ENCODE data around the gene IPO4. TPM values are rescaled to one million over a fixed set of nuclear protein-coding genes. Genes with fewer than 3 reads are reported as not detected.

IPO4 gene
- total RNA-seq, 1 experiment from 2014 or later = 82.6 TPM

DNA sequence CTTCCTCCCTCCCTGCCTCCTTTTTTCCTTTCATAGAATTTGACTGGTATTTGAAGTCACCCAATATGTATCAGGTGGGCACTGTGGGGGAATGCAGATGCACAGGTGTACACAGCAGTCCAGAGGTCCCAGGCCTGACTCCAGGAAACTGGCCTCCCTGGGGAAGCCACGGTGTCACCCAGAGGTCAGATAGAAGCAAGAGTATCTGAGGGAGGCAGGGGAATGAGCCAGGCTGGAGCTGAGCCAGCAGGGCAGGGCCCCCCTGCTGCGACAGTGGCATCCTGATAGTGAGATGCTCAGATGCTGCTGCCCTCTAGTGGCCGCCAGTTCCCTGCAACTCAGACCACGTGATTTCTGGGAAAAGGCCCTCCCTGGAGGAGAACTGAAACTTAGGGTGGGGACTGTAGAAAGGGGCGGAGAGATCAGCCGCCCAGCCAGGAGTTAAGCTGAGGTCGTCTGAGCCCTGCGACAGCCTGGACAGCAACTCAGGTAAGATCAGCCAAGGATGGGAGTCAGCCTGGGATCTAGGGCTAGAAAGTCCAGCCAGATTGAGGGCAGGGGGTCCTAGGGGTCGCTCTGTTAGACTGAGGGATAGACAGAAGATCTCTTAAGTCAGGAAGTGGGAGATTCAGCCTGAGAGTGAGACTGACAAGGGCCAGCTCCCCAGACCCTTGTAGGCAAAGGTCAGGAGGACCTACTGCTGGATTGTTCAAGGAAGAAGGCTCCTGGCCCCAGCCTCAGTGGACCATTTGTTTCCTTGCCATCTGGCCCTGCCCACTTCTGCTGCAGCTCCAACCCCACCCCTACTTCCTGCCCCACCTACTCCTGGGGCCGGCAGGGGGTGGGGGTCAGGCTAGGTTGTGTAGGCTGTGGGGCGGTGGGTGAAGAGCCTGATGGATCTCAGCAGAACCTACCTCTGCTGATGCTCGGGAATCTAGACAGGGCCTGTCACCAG, 27.5 kb downstream of the IPO4 start, which contains the start of gene IRF9:
IRF9 (plus strand) TSS at position 416 of the 955 bp plus-strand sequence. CDS start 880 bp downstream, outside the sequence.
- TSS peak; percentile 44 for BruUV-seq (replicated peaks)
- Mint-ChIP-seq H3K27ac (ENCODE audit: unreplicated experiment) (peak within 1 kb of the TSS; percentile 86), H3K9me3 (ENCODE audit: low read depth, unreplicated experiment) (no peaks in the 10 kb centered on the region), H3K36me3 (ENCODE audit: insufficient read depth, unreplicated experiment) (peaks cover 58% of the 10 kb centered on the region), H3K4me3 (ENCODE audit: low read depth, unreplicated experiment) (peak within 1 kb of the TSS; percentile 76), H3K27me3 (ENCODE audit: unreplicated experiment) (no peaks in the 10 kb centered on the region), H3K4me1 (ENCODE audit: low read depth, unreplicated experiment) (peaks cover 15% of the 10 kb centered on the region)
- peak; percentile 96 for DNase-seq
- TF ChIP-seq, protein P1, sequence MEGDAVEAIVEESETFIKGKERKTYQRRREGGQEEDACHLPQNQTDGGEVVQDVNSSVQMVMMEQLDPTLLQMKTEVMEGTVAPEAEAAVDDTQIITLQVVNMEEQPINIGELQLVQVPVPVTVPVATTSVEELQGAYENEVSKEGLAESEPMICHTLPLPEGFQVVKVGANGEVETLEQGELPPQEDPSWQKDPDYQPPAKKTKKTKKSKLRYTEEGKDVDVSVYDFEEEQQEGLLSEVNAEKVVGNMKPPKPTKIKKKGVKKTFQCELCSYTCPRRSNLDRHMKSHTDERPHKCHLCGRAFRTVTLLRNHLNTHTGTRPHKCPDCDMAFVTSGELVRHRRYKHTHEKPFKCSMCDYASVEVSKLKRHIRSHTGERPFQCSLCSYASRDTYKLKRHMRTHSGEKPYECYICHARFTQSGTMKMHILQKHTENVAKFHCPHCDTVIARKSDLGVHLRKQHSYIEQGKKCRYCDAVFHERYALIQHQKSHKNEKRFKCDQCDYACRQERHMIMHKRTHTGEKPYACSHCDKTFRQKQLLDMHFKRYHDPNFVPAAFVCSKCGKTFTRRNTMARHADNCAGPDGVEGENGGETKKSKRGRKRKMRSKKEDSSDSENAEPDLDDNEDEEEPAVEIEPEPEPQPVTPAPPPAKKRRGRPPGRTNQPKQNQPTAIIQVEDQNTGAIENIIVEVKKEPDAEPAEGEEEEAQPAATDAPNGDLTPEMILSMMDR (IDR thresholded peaks at IDR 0.05; ENCODE audit: unreplicated experiment) = peak; percentile 75
- CTCF ChIA-PET = interaction anchor here (0.7 to 2.4 kb wide), 12 partner anchors 14 to 103 kb away, joined by 3 to 24 read pairs (median 7); partner anchors contain the start of genes DCAF11, EMC9, NRL and PCK2
- intact Hi-C loops (cut with micrococcal nuclease; ENCODE audit: unreplicated experiment) = loop anchor here (2.0 kb wide), 2 partner anchors 14 to 46 kb away; partner anchors contain the start of genes DCAF11, NRL, PSME2 and RNF31

DNA sequence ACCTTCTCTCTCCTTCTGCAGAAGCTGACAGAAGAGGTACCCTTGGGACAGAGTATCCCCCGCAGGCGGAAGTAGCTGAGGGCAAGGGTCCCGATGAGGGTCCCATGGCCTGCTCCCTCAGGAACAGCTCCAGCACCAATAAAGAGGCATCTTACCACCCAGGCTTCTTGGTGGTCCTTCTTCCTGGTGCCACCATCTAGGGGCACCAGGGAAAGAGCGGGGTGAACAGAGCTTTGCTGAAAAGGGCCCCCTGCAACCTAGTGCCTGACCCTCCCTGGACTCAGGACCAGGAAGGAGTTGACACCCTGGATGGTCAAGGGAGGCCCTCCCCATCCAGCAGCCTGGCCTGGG, 28.1 kb downstream of the IPO4 start:
- peaks cover 15% of the 10 kb centered on the region for H3K4me1 Mint-ChIP-seq (ENCODE audit: low read depth, unreplicated experiment)
- H3K4me3 Mint-ChIP-seq (ENCODE audit: low read depth, unreplicated experiment) = peak overlapping the region; percentile 76
- CTCF ChIA-PET = interaction anchor here (1.2 to 2.4 kb wide), 11 partner anchors 14 to 102 kb away, joined by 3 to 24 read pairs (median 7); partner anchors contain the start of genes DCAF11, EMC9, NRL and PCK2
- no peak for DNase-seq
- TF ChIP-seq, protein P1 (IDR thresholded peaks at IDR 0.05; ENCODE audit: unreplicated experiment) = no peak
- intact Hi-C loops (cut with micrococcal nuclease; ENCODE audit: unreplicated experiment) = loop anchor here (2.0 kb wide), 2 partner anchors 14 to 46 kb away; partner anchors contain the start of genes DCAF11, NRL, PSME2 and RNF31
- peak overlapping the region; percentile 86 for H3K27ac Mint-ChIP-seq (ENCODE audit: unreplicated experiment)
- BruUV-seq (replicated peaks) = no TSS peak
- H3K9me3 Mint-ChIP-seq (ENCODE audit: low read depth, unreplicated experiment) = no peaks in the 10 kb centered on the region
- no peaks in the 10 kb centered on the region for H3K27me3 Mint-ChIP-seq (ENCODE audit: unreplicated experiment)
- H3K36me3 Mint-ChIP-seq (ENCODE audit: insufficient read depth, unreplicated experiment) = peaks cover 65% of the 10 kb centered on the region

DNA sequence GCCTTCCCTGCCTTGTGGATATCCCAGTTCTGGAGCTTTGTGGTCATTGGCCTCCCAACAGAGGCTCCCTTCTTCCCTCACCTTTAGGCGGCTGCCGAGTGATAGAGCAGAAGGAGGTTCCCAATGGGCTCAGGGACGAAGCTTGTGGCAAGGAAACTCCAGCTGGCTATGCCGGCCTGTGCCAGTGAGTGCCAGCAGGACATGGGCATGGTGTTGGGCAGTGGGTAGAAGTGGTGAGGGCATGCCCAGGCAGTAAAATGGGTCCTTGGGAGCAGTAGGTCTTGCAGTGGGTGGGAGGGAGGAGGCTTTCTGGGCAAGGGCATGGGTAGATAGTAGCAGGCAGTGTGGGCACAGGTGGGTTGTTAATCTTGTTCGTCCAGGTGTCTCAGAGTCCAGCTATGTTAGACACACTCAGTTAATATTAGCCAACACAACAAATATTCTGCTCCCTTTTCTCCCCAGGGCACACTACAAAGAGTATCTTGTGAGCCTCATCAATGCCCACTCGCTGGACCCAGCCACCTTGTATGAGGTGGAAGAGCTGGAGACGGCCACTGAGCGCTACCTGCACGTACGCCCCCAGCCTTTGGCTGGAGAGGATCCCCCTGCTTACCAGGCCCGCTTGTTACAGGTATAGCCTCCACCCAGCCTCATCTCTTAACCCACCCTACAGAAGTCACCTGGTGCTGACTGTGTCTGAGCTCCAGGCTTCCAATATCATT, 28.7 kb downstream of the IPO4 start:
- H3K27me3 Mint-ChIP-seq (ENCODE audit: unreplicated experiment) = no peaks in the 10 kb centered on the region
- peaks cover 66% of the 10 kb centered on the region for H3K36me3 Mint-ChIP-seq (ENCODE audit: insufficient read depth, unreplicated experiment)
- peak overlapping the region; percentile 76 for H3K4me3 Mint-ChIP-seq (ENCODE audit: low read depth, unreplicated experiment)
- no peak for DNase-seq
- intact Hi-C loops (cut with micrococcal nuclease; ENCODE audit: unreplicated experiment) = loop anchor here (2.0 kb wide), 2 partner anchors 13 to 45 kb away; partner anchors contain the start of genes DCAF11, NRL, PSME2 and RNF31
- H3K4me1 Mint-ChIP-seq (ENCODE audit: low read depth, unreplicated experiment) = peaks cover 15% of the 10 kb centered on the region
- BruUV-seq (replicated peaks) = no TSS peak
- H3K9me3 Mint-ChIP-seq (ENCODE audit: low read depth, unreplicated experiment) = no peaks in the 10 kb centered on the region
- H3K27ac Mint-ChIP-seq (ENCODE audit: unreplicated experiment) = peak overlapping the region; percentile 86
- CTCF ChIA-PET = interaction anchor here (0.6 to 2.4 kb wide), 6 partner anchors 13 to 83 kb away, joined by 3 to 14 read pairs (median 4); partner anchors contain the start of genes PCK2 and RNF31
- TF ChIP-seq, protein P1 (IDR thresholded peaks at IDR 0.05; ENCODE audit: unreplicated experiment) = no peak

DNA sequence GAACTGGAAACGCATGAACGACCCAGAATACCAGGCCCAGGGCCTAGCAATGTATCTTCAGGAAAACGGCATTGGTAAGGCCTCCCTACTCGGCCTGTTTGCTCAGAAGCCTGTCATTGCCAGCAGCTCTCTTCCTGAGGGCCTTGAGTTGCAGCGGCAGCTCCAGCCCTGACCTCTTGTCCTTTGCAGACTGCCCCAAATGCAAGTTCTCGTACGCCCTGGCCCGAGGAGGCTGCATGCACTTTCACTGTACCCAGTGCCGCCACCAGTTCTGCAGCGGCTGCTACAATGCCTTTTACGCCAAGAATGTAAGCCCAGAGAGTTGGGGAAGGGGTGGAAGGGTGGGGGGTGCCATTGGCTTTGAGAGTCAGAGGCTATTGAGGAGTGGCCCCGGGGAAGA, 31.3 kb downstream of the IPO4 start:
- TF ChIP-seq, protein P1 (IDR thresholded peaks at IDR 0.05; ENCODE audit: unreplicated experiment) = no peak
- H3K27me3 Mint-ChIP-seq (ENCODE audit: unreplicated experiment) = no peaks in the 10 kb centered on the region
- H3K27ac Mint-ChIP-seq (ENCODE audit: unreplicated experiment) = no peak overlapping the region
- intact Hi-C loops (cut with micrococcal nuclease; ENCODE audit: unreplicated experiment) = no loop called here
- CTCF ChIA-PET = no interaction called here
- no peak overlapping the region for H3K4me3 Mint-ChIP-seq (ENCODE audit: low read depth, unreplicated experiment)
- H3K36me3 Mint-ChIP-seq (ENCODE audit: insufficient read depth, unreplicated experiment) = peaks cover 53% of the 10 kb centered on the region
- H3K9me3 Mint-ChIP-seq (ENCODE audit: low read depth, unreplicated experiment) = no peaks in the 10 kb centered on the region
- no peak for DNase-seq
- BruUV-seq (replicated peaks) = no TSS peak
- H3K4me1 Mint-ChIP-seq (ENCODE audit: low read depth, unreplicated experiment) = peaks cover 15% of the 10 kb centered on the region

Measured in Calu3 (cell line).